Stimulated activated naive CD8-positive, alpha-beta T cell treated with anti-CD3 and anti-CD28 coated beads, Interleukin-15, Interleukin-2, amounts not matched to agents 100 ng/mL and 50 ng/mL, for 24 hours (primary cell): Measurements from ENCODE around the gene FAM83E.
"Not testable (repeated sequence)": the region's sequence is repeated elsewhere in the genome, so short reads cannot be mapped to it uniquely, and the experiment has no call there.

Source experiments
- H3K27ac Mint-ChIP-seq: one replicate; pipeline ENCODE4 v1.8.0; 2021; ENCODE audit warnings: mild to moderate bottlenecking, mixed read lengths
- H3K27me3 Mint-ChIP-seq: one replicate; pipeline ENCODE4 v1.8.0; 2021; ENCODE audit warnings: mixed read lengths
- H3K36me3 Mint-ChIP-seq: one replicate; pipeline ENCODE4 v1.8.0; 2021; ENCODE audit warnings: low read depth, mixed read lengths
- H3K4me1 Mint-ChIP-seq: one replicate; pipeline ENCODE4 v1.8.0; 2021; ENCODE audit warnings: low read depth, mixed read lengths
- H3K4me3 Mint-ChIP-seq: one replicate; pipeline ENCODE4 v1.8.0; 2021; ENCODE audit warnings: mild to moderate bottlenecking, mixed read lengths
- H3K9me3 Mint-ChIP-seq: one replicate; pipeline ENCODE4 v1.8.0; 2021; ENCODE audit warnings: mixed read lengths

FAM83E gene

GRCh38 chr19:48595833-48596232 lies 19.0 kb downstream of the FAM83E start:
- Mint-ChIP-seq H3K27me3 (no peaks in the 10 kb centered on the region), H3K9me3 (no peaks in the 10 kb centered on the region), H3K36me3 (no peaks in the 10 kb centered on the region), H3K4me1 (peaks cover 4% of the 10 kb centered on the region), H3K27ac (no peak overlapping the region), H3K4me3 (no peak overlapping the region)

GRCh38 chr19:48595171-48595570 lies 19.7 kb downstream of the FAM83E start:
- H3K27me3 Mint-ChIP-seq, result no peaks in the 10 kb centered on the region
- H3K4me3 Mint-ChIP-seq, result no peak overlapping the region

GRCh38 chr19:48591021-48591420 lies 23.9 kb downstream of the FAM83E start:
- no peaks in the 10 kb centered on the region for H3K36me3 Mint-ChIP-seq
- H3K9me3 Mint-ChIP-seq, result no peaks in the 10 kb centered on the region
- no peak overlapping the region for H3K27ac Mint-ChIP-seq
- H3K4me3 Mint-ChIP-seq, result no peak overlapping the region
- peaks cover 9% of the 10 kb centered on the region for H3K4me1 Mint-ChIP-seq
- H3K27me3 Mint-ChIP-seq, result no peaks in the 10 kb centered on the region

More at GRCh38 chr19:48595171-48595570, 19.7 kb downstream of the FAM83E start:
- H3K36me3 Mint-ChIP-seq, result no peaks in the 10 kb centered on the region
- no peak overlapping the region for H3K27ac Mint-ChIP-seq
- H3K9me3 Mint-ChIP-seq, result no peaks in the 10 kb centered on the region
- H3K4me1 Mint-ChIP-seq, result peaks cover 4% of the 10 kb centered on the region

- Mint-ChIP-seq H3K36me3 (no peaks in the 10 kb centered on the region), H3K4me3 (peak overlapping the region; percentile 62), H3K9me3 (no peaks in the 10 kb centered on the region), H3K4me1 (peaks cover 13% of the 10 kb centered on the region), H3K27ac (peak overlapping the region; percentile 59), H3K27me3 (peaks cover 4% of the 10 kb centered on the region)
Observed at GRCh38 chr19:48588670-48589401, 26.0 kb downstream of the FAM83E start.

- Mint-ChIP-seq H3K27ac (no peak overlapping the region), H3K4me3 (no peak overlapping the region), H3K27me3 (peaks cover 4% of the 10 kb centered on the region), H3K36me3 (no peaks in the 10 kb centered on the region), H3K9me3 (no peaks in the 10 kb centered on the region), H3K4me1 (peaks cover 13% of the 10 kb centered on the region)
Observed at GRCh38 chr19:48587387-48587786, 27.5 kb downstream of the FAM83E start.

- Mint-ChIP-seq H3K27me3 (peaks cover 4% of the 10 kb centered on the region), H3K4me1 (peaks cover 4% of the 10 kb centered on the region), H3K36me3 (no peaks in the 10 kb centered on the region), H3K9me3 (no peaks in the 10 kb centered on the region), H3K27ac (no peak overlapping the region), H3K4me3 (no peak overlapping the region)
Observed at GRCh38 chr19:48582168-48582567, 32.7 kb downstream of the FAM83E start.

- Mint-ChIP-seq H3K4me3 (no peak overlapping the region), H3K4me1 (no peaks in the 10 kb centered on the region), H3K27ac (no peak overlapping the region), H3K27me3 (no peaks in the 10 kb centered on the region), H3K9me3 (no peaks in the 10 kb centered on the region), H3K36me3 (no peaks in the 10 kb centered on the region)
Observed at GRCh38 chr19:48578891-48579290, 36.0 kb downstream of the FAM83E start.

- not testable (repeated sequence) for H3K27ac Mint-ChIP-seq, H3K9me3 Mint-ChIP-seq, H3K4me1 Mint-ChIP-seq, H3K4me3 Mint-ChIP-seq, H3K27me3 Mint-ChIP-seq, H3K36me3 Mint-ChIP-seq
Observed at GRCh38 chr19:48577908-48578307, 37.0 kb downstream of the FAM83E start.

GRCh38 chr19:48575931-48576622 lies 38.8 kb downstream of the FAM83E start:
- Mint-ChIP-seq H3K4me1 (no peaks in the 10 kb centered on the region), H3K27ac (no peak overlapping the region), H3K36me3 (no peaks in the 10 kb centered on the region), H3K27me3 (no peaks in the 10 kb centered on the region), H3K9me3 (no peaks in the 10 kb centered on the region), H3K4me3 (no peak overlapping the region)

- Mint-ChIP-seq H3K27ac (no peak overlapping the region), H3K9me3 (no peaks in the 10 kb centered on the region), H3K27me3 (peaks cover 10% of the 10 kb centered on the region), H3K4me3 (no peak overlapping the region), H3K4me1 (no peaks in the 10 kb centered on the region), H3K36me3 (no peaks in the 10 kb centered on the region)
Observed at GRCh38 chr19:48573163-48573505, 41.7 kb downstream of the FAM83E start.

- Mint-ChIP-seq H3K4me1 (no peaks in the 10 kb centered on the region), H3K27ac (no peak overlapping the region), H3K9me3 (no peaks in the 10 kb centered on the region), H3K36me3 (no peaks in the 10 kb centered on the region), H3K4me3 (no peak overlapping the region), H3K27me3 (peaks cover 17% of the 10 kb centered on the region)
Observed at GRCh38 chr19:48571378-48572162, 43.3 kb downstream of the FAM83E start.

GRCh38 chr19:48569814-48570213 lies 45.1 kb downstream of the FAM83E start:
- no peaks in the 10 kb centered on the region for H3K9me3 Mint-ChIP-seq
- H3K4me3 Mint-ChIP-seq, result no peak overlapping the region
- no peak overlapping the region for H3K27ac Mint-ChIP-seq
- H3K4me1 Mint-ChIP-seq, result no peaks in the 10 kb centered on the region
- no peaks in the 10 kb centered on the region for H3K36me3 Mint-ChIP-seq
- H3K27me3 Mint-ChIP-seq, result peaks cover 17% of the 10 kb centered on the region

- peaks cover 17% of the 10 kb centered on the region for H3K27me3 Mint-ChIP-seq
- H3K36me3 Mint-ChIP-seq, result no peaks in the 10 kb centered on the region
- H3K4me1 Mint-ChIP-seq, result no peaks in the 10 kb centered on the region
- H3K27ac Mint-ChIP-seq, result no peak overlapping the region
- H3K9me3 Mint-ChIP-seq, result no peaks in the 10 kb centered on the region
- no peak overlapping the region for H3K4me3 Mint-ChIP-seq
Observed at GRCh38 chr19:48568345-48568886, 46.5 kb downstream of the FAM83E start.

GRCh38 chr19:48565090-48565489 lies 49.8 kb downstream of the FAM83E start:
- H3K4me3 Mint-ChIP-seq, result no peak overlapping the region
- H3K27ac Mint-ChIP-seq, result no peak overlapping the region
- no peaks in the 10 kb centered on the region for H3K4me1 Mint-ChIP-seq
- no peaks in the 10 kb centered on the region for H3K9me3 Mint-ChIP-seq
- no peaks in the 10 kb centered on the region for H3K36me3 Mint-ChIP-seq
- peaks cover 13% of the 10 kb centered on the region for H3K27me3 Mint-ChIP-seq
